Embryonic facial prominence (tissue), 1 donor: ENCODE measurements around the gene CHADL.
A peak's percentile ranks its signal among the peaks of the same experiment; 100 is the strongest.

ENCODE experiments used
- DNase-seq: peaks from one replicate; pipeline ENCODE4 v3.0.0-alpha.2; 2016; ENCODE audit errors: extremely low spot score

CHADL gene

GRCh38 chr22:41230401-41230785, 10.3 kb downstream of the CHADL start:
- DNase-seq = no peak

- no peak for DNase-seq
Observed at GRCh38 chr22:41229730-41230400, 10.9 kb downstream of the CHADL start.

GRCh38 chr22:41229215-41229614, 11.5 kb downstream of the CHADL start:
- DNase-seq = no peak

GRCh38 chr22:41226723-41227655, 13.7 kb downstream of the CHADL start:
- no peak for DNase-seq

- no peak for DNase-seq
Observed at GRCh38 chr22:41223535-41223934, 17.2 kb downstream of the CHADL start.

GRCh38 chr22:41222846-41223507, 17.8 kb downstream of the CHADL start:
- DNase-seq = no peak

- no peak for DNase-seq
Observed at GRCh38 chr22:41217553-41218157, 23.1 kb downstream of the CHADL start.

GRCh38 chr22:41216984-41217383, 23.7 kb downstream of the CHADL start:
- no peak for DNase-seq

GRCh38 chr22:41215926-41216325, 24.8 kb downstream of the CHADL start:
- DNase-seq = no peak

- no peak for DNase-seq
Observed at GRCh38 chr22:41215409-41215808, 25.3 kb downstream of the CHADL start.

- no peak for DNase-seq
Observed at GRCh38 chr22:41206719-41207118, 34.0 kb downstream of the CHADL start.

- peak; percentile 92 for DNase-seq
Observed at GRCh38 chr22:41204992-41205900, 35.5 kb downstream of the CHADL start, which contains the start of gene L3MBTL2. L3MBTL2 (plus strand) TSS chr22:41205312; CDS start chr22:41205363, 51 bp downstream.

- DNase-seq = no peak
Observed at GRCh38 chr22:41204066-41204465, 36.7 kb downstream of the CHADL start.

- DNase-seq = no peak
Observed at GRCh38 chr22:41203118-41203517, 37.6 kb downstream of the CHADL start.

- no peak for DNase-seq
Observed at GRCh38 chr22:41201141-41201540, 39.6 kb downstream of the CHADL start.

- no peak for DNase-seq
Observed at GRCh38 chr22:41198027-41198580, 42.6 kb downstream of the CHADL start.

GRCh38 chr22:41197038-41197972, 43.4 kb downstream of the CHADL start:
- no peak for DNase-seq

GRCh38 chr22:41193829-41194228, 46.9 kb downstream of the CHADL start:
- no peak for DNase-seq

GRCh38 chr22:41191467-41191866, 49.3 kb downstream of the CHADL start:
- no peak for DNase-seq
